Measurements from ENCODE around the gene TMEM114.

TMEM114 gene

DNA sequence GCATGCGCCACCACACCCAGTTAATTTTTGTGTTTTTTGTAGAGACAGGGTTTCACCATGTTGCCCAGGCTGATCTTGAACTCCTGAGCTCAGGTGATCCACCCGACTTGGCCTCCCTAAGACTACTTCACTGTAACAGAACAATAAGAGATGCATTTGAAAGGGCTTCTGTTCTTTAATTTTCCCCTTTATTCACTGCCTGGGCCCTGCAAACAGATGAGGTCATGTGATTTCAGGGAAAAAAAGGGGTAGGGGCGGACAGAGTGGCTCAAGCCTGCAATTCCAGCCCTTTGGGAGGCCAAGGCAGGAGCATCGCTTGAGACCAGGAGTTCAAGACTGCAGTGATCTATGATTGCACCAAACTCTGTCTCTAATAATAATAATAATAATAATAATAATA lies 36.3 kb downstream of the TMEM114 start:
- Mint-ChIP-seq H3K27me3 (peaks cover 56% of the 10 kb centered on the region), H3K36me3 (ENCODE audit: low read depth) (no peaks in the 10 kb centered on the region), H3K27ac (no peak overlapping the region), H3K4me1 (ENCODE audit: low read depth) (no peaks in the 10 kb centered on the region), H3K9me3 (no peaks in the 10 kb centered on the region), H3K4me3 (no peak overlapping the region)
- DNase-seq = no peak

DNA sequence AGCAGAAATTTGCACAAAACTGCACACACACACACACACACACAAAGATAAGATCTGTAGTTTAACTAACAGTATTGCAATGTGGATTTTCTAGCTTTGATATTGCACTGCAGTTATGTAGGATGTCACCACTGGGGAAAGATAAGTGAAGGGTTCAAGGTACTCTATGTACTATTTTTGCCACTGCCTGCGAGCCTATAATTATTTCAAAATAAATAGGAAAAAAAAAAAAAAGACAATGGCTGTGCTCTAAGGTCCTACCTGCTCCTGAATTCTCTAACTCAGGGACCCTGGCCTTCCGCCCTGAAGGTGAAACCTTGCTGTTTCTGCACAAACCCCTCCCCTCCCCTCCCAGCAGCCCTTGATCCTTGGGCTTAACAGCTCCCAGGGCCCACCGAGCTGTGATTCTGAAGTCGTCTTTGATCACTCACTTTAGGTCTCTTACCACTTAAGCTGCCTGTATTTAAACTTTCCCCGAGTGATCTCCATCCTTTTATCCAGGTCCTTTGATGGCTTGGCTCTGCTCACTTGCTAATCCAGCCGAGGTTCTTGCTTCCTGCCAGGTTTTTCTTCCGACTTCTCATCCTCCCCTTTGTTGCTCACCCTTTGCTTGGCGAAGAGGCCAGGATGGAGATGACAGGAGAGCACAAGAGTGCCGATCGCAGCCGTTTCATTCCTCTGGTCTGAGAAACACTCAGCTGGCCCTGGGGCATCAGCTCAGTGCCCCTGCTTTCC lies 37.7 kb downstream of the TMEM114 start:
- Mint-ChIP-seq H3K36me3 (ENCODE audit: low read depth) (no peaks in the 10 kb centered on the region), H3K9me3 (no peaks in the 10 kb centered on the region), H3K27ac (no peak overlapping the region), H3K4me1 (ENCODE audit: low read depth) (no peaks in the 10 kb centered on the region), H3K27me3 (peaks cover 65% of the 10 kb centered on the region), H3K4me3 (no peak overlapping the region)
- DNase-seq = no peak

- Mint-ChIP-seq H3K9me3 (no peaks in the 10 kb centered on the region), H3K36me3 (ENCODE audit: low read depth) (no peaks in the 10 kb centered on the region), H3K27ac (no peak overlapping the region), H3K4me1 (ENCODE audit: low read depth) (no peaks in the 10 kb centered on the region), H3K4me3 (no peak overlapping the region), H3K27me3 (peaks cover 69% of the 10 kb centered on the region)
- DNase-seq = no peak
These were observed 38.7 kb downstream of the TMEM114 start for GRCh38 chr16:8551388-8552332.

DNA sequence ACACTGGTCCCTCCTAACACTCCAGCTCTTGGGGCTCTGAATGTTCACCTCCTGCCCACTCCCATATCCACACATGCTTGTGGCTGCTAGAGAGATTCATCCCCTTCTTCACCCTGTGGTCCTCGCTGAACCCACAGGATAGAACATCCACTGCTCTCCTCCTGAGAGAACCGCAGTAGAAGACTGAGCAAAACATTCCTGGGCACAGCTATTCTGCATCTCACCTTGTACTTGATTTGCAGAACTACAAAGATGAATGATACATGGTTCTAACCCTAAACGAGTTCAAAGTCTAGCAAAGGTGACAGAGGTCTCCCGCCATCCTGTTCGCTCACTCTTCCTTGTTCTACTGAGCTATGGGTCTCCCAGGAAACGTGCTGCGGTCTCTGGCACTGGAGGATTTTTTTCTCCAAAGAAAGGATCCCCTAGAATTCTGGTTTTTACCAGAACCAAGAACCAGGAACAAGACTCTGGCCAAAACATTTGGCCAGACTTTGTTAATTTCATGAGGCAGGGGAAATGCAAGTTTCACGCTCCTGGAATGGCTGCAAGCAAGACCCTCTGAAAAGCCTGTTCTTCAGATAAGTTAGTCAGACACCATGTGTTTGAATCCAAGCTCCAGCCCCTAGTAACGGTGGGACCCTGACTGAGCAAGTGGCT lies 39.5 kb downstream of the TMEM114 start:
- no peak overlapping the region for H3K27ac Mint-ChIP-seq
- H3K36me3 Mint-ChIP-seq (ENCODE audit: low read depth) = no peaks in the 10 kb centered on the region
- H3K4me3 Mint-ChIP-seq = no peak overlapping the region
- H3K27me3 Mint-ChIP-seq = peaks cover 70% of the 10 kb centered on the region
- no peaks in the 10 kb centered on the region for H3K9me3 Mint-ChIP-seq
- no peak for DNase-seq
- H3K4me1 Mint-ChIP-seq (ENCODE audit: low read depth) = no peaks in the 10 kb centered on the region

GRCh38 chr16:8549843-8550412 lies 40.4 kb downstream of the TMEM114 start:
- H3K4me3 Mint-ChIP-seq = no peak overlapping the region
- H3K4me1 Mint-ChIP-seq (ENCODE audit: low read depth) = no peaks in the 10 kb centered on the region
- H3K27me3 Mint-ChIP-seq = peaks cover 62% of the 10 kb centered on the region
- H3K27ac Mint-ChIP-seq = no peak overlapping the region
- no peaks in the 10 kb centered on the region for H3K36me3 Mint-ChIP-seq (ENCODE audit: low read depth)
- no peaks in the 10 kb centered on the region for H3K9me3 Mint-ChIP-seq
- no peak for DNase-seq

GRCh38 chr16:8548166-8548565 lies 42.1 kb downstream of the TMEM114 start:
- Mint-ChIP-seq H3K36me3 (ENCODE audit: low read depth) (no peaks in the 10 kb centered on the region), H3K27ac (no peak overlapping the region), H3K4me3 (no peak overlapping the region), H3K9me3 (no peaks in the 10 kb centered on the region), H3K4me1 (ENCODE audit: low read depth) (no peaks in the 10 kb centered on the region), H3K27me3 (peaks cover 59% of the 10 kb centered on the region)
- DNase-seq = no peak

GRCh38 chr16:8547762-8548161 lies 42.5 kb downstream of the TMEM114 start:
- H3K27me3 Mint-ChIP-seq = peaks cover 55% of the 10 kb centered on the region
- no peaks in the 10 kb centered on the region for H3K4me1 Mint-ChIP-seq (ENCODE audit: low read depth)
- no peaks in the 10 kb centered on the region for H3K36me3 Mint-ChIP-seq (ENCODE audit: low read depth)
- H3K27ac Mint-ChIP-seq = no peak overlapping the region
- H3K9me3 Mint-ChIP-seq = no peaks in the 10 kb centered on the region
- DNase-seq = no peak
- no peak overlapping the region for H3K4me3 Mint-ChIP-seq

DNA sequence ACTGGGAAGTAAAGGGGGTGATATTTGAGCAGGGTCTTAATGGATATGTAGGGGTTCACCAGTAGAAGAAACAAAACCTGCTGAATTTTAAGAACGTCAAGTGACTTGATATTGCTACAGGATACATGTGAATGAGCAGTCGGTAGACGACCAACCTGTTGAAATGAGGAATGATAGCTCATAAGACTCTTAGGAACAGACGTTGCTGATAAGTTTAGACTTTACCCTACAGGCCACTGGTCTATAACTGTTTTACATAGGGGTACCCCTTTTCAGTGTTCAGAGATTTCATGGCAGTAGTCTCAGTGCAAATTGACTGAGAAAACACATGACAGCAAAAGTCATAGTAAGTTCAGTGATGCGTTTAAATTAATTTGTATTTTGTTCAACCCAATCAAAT lies 45.9 kb downstream of the TMEM114 start:
- Mint-ChIP-seq H3K9me3 (no peaks in the 10 kb centered on the region), H3K27ac (no peak overlapping the region), H3K36me3 (ENCODE audit: low read depth) (no peaks in the 10 kb centered on the region), H3K27me3 (peaks cover 41% of the 10 kb centered on the region), H3K4me3 (no peak overlapping the region), H3K4me1 (ENCODE audit: low read depth) (no peaks in the 10 kb centered on the region)
- DNase-seq = no peak

DNA sequence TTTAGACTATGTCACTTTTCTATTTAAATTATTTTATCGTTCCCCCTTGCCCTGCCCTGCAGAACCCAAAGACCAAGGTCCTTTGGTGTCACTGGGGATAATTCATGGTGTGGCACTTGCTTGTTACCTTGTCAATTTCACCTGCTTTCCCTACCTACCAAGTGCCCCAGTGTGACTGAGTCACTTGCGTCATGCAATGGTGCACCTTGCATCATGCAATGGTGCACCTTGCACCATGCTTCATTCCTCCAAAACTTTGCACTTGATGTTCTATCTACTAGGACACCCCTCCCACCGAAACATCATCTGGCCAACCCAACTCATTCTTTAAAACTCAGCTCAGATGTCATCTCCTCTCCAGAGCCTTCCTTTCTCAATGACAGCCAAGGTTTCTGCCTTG lies 47.1 kb downstream of the TMEM114 start:
- Mint-ChIP-seq H3K9me3 (no peaks in the 10 kb centered on the region), H3K27ac (no peak overlapping the region), H3K27me3 (peaks cover 38% of the 10 kb centered on the region), H3K4me1 (ENCODE audit: low read depth) (no peaks in the 10 kb centered on the region), H3K4me3 (no peak overlapping the region), H3K36me3 (ENCODE audit: low read depth) (no peaks in the 10 kb centered on the region)
- DNase-seq = no peak

GRCh38 chr16:8542393-8542792 lies 47.9 kb downstream of the TMEM114 start:
- Mint-ChIP-seq H3K9me3 (no peaks in the 10 kb centered on the region), H3K27ac (no peak overlapping the region), H3K4me1 (ENCODE audit: low read depth) (no peaks in the 10 kb centered on the region), H3K27me3 (peaks cover 32% of the 10 kb centered on the region), H3K36me3 (ENCODE audit: low read depth) (no peaks in the 10 kb centered on the region), H3K4me3 (no peak overlapping the region)
- no peak for DNase-seq

GRCh38 chr16:8541868-8542267 lies 48.4 kb downstream of the TMEM114 start:
- no peaks in the 10 kb centered on the region for H3K4me1 Mint-ChIP-seq (ENCODE audit: low read depth)
- peaks cover 27% of the 10 kb centered on the region for H3K27me3 Mint-ChIP-seq
- H3K27ac Mint-ChIP-seq = no peak overlapping the region
- no peaks in the 10 kb centered on the region for H3K36me3 Mint-ChIP-seq (ENCODE audit: low read depth)
- H3K9me3 Mint-ChIP-seq = no peaks in the 10 kb centered on the region
- no peak overlapping the region for H3K4me3 Mint-ChIP-seq
- DNase-seq = no peak

DNA sequence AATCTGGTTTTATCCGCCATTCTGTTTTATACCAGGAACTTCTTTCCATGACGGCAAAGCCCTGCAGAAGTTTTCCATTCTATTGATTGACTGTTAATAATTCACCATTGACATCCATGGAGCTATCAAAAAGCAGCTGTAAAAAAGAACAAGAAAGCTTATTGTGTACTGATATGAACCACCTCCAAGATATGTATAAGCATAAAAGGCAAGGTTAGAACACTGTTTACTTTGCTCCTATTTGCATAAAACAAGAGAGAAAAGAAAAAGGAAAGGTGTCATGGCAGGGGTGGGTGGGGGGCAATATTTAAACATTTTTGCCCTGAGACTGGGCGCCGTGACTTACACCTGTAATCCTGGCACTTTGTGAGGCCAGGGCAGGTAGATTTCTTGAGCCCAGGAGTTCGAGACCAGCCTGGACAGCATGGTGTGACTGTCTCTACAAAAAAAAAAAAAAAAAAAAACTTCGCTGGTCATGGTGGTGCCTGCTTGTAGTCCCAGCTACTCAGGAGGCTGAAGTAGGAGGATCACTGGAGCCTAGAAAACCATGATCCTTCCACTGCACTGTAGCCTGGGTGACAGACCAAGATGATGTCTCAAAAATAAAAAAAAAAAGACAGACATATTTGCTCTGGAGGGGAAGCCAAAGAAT lies 52.5 kb downstream of the TMEM114 start:
- Mint-ChIP-seq H3K27me3 (peaks cover 15% of the 10 kb centered on the region), H3K9me3 (no peaks in the 10 kb centered on the region), H3K4me1 (ENCODE audit: low read depth) (no peaks in the 10 kb centered on the region), H3K4me3 (no peak overlapping the region), H3K27ac (no peak overlapping the region), H3K36me3 (ENCODE audit: low read depth) (no peaks in the 10 kb centered on the region)
- DNase-seq = no peak

DNA sequence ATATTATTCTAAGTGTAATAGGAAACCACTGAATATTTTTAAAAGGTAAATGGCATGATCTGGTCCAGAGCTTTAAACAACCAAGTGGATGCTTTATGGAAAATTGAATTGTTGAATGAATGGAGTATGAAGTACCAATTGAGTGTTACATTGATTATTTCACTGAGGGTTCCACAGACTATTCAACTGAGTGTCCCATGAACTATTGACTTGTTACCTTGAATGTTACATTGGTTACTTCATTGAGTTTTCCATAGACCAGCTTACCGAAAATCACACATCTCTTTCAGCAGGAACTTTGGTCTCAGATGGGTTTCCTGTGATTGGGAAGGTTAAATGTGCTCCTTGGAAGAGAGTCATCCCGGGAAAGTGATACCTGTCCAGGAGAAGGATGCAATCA lies 56.8 kb downstream of the TMEM114 start:
- no peaks in the 10 kb centered on the region for H3K36me3 Mint-ChIP-seq (ENCODE audit: low read depth)
- H3K9me3 Mint-ChIP-seq = no peaks in the 10 kb centered on the region
- H3K27ac Mint-ChIP-seq = no peak overlapping the region
- H3K4me1 Mint-ChIP-seq (ENCODE audit: low read depth) = no peaks in the 10 kb centered on the region
- peaks cover 29% of the 10 kb centered on the region for H3K27me3 Mint-ChIP-seq
- no peak overlapping the region for H3K4me3 Mint-ChIP-seq
- DNase-seq = no peak

- Mint-ChIP-seq H3K4me1 (ENCODE audit: low read depth) (no peaks in the 10 kb centered on the region), H3K36me3 (ENCODE audit: low read depth) (no peaks in the 10 kb centered on the region), H3K27me3 (peaks cover 36% of the 10 kb centered on the region), H3K27ac (no peak overlapping the region), H3K9me3 (no peaks in the 10 kb centered on the region), H3K4me3 (no peak overlapping the region)
- no peak for DNase-seq
These were observed 59.4 kb downstream of the TMEM114 start for GRCh38 chr16:8530752-8531384.

All from activated T-cell treated with anti-CD3 and anti-CD28 coated beads, Interleukin-2, amount 50 U/mL, for 24 hours (primary cell).